DMS 273 treated with DMSO at 0.1 percent for 48 hours (cell line): ENCODE data around the gene BIN2.
"Not testable (repeated sequence)": the region's sequence is repeated elsewhere in the genome, so short reads cannot be mapped to it uniquely, and the experiment has no call there.

ENCODE experiments used
- DNase-seq: peaks from one replicate; lab custom pipeline; 2025; lab: John Stamatoyannopoulos, UW

Gene BIN2

GRCh38 chr12:51311389-51311788 lies 12.6 kb downstream of the BIN2 start:
- DNase-seq: no peak

- DNase-seq: no peak
Measured at GRCh38 chr12:51307655-51308593, 16.1 kb downstream of the BIN2 start.

GRCh38 chr12:51306507-51306906 lies 17.5 kb downstream of the BIN2 start:
- no peak for DNase-seq

- not testable (repeated sequence) for DNase-seq
Measured at GRCh38 chr12:51300768-51301167, 23.2 kb downstream of the BIN2 start.

GRCh38 chr12:51295651-51296050 lies 28.3 kb downstream of the BIN2 start:
- DNase-seq: no peak

GRCh38 chr12:51294097-51294496 lies 29.9 kb downstream of the BIN2 start:
- DNase-seq: not testable (repeated sequence)

GRCh38 chr12:51293696-51294095 lies 30.3 kb downstream of the BIN2 start:
- no peak for DNase-seq

- not testable (repeated sequence) for DNase-seq
Measured at GRCh38 chr12:51291603-51292513, 32.1 kb downstream of the BIN2 start.

GRCh38 chr12:51285843-51286242 lies 38.1 kb downstream of the BIN2 start:
- DNase-seq: no peak

- no peak for DNase-seq
Measured at GRCh38 chr12:51281202-51281924, 42.6 kb downstream of the BIN2 start.

GRCh38 chr12:51275088-51275487 lies 48.9 kb downstream of the BIN2 start:
- DNase-seq: no peak

- DNase-seq: not testable (repeated sequence)
Measured at GRCh38 chr12:51272810-51273209, 51.2 kb downstream of the BIN2 start.

- DNase-seq: no peak
Measured at GRCh38 chr12:51270951-51271518, 52.9 kb downstream of the BIN2 start.

- no peak for DNase-seq
Measured at GRCh38 chr12:51270067-51270950, 53.7 kb downstream of the BIN2 start, which contains the start of gene SMAGP. TSS of gene SMAGP (minus strand) at chr12:51270415. CDS start at chr12:51269278, 1,137 bp downstream.

- DNase-seq: no peak
Measured at GRCh38 chr12:51269174-51270066, 54.6 kb downstream of the BIN2 start.

- no peak for DNase-seq
Measured at GRCh38 chr12:51265024-51265423, 59.0 kb downstream of the BIN2 start.

GRCh38 chr12:51264297-51264696 lies 59.7 kb downstream of the BIN2 start:
- DNase-seq: no peak

- no peak for DNase-seq
Measured at GRCh38 chr12:51263341-51263740, 60.6 kb downstream of the BIN2 start.

GRCh38 chr12:51262758-51263177 lies 61.2 kb downstream of the BIN2 start:
- peak; percentile 27 for DNase-seq
